ENCODE results near the gene GCN1. TPM values are rescaled to one million over a fixed set of nuclear protein-coding genes. Genes with fewer than 3 reads are reported as not detected.

Gene GCN1
- polyA plus RNA-seq, 2 of the 4 experiments (the other 2 are of a cell fraction): 43.2 to 64.1 TPM

DNA sequence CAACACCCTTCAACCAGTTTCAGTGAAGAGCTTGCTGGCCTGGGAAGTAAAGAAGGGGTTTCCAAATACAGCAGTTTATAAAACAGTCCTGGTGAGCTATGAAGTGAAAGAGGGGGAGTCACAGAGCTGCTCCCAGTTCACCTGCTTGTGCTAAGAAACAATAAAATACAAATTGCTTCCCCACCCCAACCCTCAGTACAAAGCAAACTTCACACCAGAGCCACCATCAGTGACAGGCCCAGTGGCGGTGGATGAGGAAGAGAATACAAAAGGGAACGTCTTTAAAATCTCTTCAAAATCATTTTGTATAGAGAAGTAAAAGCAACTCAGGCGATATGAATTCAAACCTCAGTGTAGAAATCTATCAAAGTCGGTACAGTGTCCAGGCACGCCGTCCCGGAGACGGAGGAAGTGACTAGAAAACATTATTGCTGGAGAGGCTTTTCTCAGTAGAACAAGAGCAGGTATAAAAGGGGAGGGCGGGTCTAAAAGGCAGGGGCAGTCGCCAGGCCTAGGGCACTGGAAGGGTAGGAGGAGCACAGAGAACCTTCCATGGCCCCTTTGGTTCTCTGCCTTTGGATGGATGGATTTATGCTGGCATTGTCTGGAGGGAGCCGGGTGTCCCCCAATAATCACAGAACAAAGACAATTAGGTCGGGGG is 16.9 kb upstream of the GCN1 start:
- POLR2A ChIA-PET: interaction anchor here (0.6 to 3.0 kb wide), 3 partner anchors 10 to 19 kb away, joined by 3 to 35 read pairs (median 8); partner anchors contain the start of gene RPLP0
- no peak for FAIRE-seq

DNA sequence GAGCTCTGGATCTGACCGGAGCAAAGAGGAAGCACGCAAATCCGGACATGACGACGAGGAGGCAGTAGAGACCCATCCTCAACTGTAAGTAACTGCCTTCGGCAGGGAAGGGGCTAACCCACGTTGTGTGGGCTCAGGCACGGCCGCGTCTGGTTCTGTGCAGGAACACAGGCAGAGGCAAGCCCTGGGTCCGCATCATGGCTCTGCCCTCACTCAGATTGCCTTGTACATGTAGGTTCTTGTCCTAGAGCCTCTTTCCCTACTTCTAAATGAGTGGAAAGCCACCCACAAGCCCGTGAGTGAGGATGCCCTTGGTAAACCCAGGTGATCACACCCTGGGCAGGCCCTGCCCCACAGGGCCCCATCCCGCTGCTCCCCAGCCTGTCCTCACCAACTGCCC is 15.3 kb upstream of the GCN1 start:
- WGBS (ENCODE audit: missing lambda C conversion rate): 94% methylated on average over 13 of the region's 13 CpGs
- ChIA-PET POLR2A (interaction anchor here (1.3 to 3.0 kb wide), 2 partner anchors 9 to 82 kb away, joined by 5 to 35 read pairs; partner anchors contain the start of genes RNU4-2 and RPLP0), CTCF (interaction anchor here (0.6 to 18.1 kb wide), 6 partner anchors 9 to 254 kb away, joined by 3 to 308 read pairs (median 4); partner anchors contain the start of gene RPLP0)
- Histone ChIP-seq H3K9me3 (no peaks in the 10 kb centered on the region), H3K4me2 (no peak overlapping the region), H3K4me3 (no peak overlapping the region), H3K27ac (no peak overlapping the region), H3K4me1 (no peaks in the 10 kb centered on the region)
- FAIRE-seq: no peak
- TF ChIP-seq, protein P1, sequence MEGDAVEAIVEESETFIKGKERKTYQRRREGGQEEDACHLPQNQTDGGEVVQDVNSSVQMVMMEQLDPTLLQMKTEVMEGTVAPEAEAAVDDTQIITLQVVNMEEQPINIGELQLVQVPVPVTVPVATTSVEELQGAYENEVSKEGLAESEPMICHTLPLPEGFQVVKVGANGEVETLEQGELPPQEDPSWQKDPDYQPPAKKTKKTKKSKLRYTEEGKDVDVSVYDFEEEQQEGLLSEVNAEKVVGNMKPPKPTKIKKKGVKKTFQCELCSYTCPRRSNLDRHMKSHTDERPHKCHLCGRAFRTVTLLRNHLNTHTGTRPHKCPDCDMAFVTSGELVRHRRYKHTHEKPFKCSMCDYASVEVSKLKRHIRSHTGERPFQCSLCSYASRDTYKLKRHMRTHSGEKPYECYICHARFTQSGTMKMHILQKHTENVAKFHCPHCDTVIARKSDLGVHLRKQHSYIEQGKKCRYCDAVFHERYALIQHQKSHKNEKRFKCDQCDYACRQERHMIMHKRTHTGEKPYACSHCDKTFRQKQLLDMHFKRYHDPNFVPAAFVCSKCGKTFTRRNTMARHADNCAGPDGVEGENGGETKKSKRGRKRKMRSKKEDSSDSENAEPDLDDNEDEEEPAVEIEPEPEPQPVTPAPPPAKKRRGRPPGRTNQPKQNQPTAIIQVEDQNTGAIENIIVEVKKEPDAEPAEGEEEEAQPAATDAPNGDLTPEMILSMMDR (IDR thresholded peaks at IDR 0.05): no peak
- TF ChIP-seq ZSCAN20 (CRISPR knock-in tag; IDR thresholded peaks at IDR 0.05) (no peak), ZC3H11A (IDR thresholded peaks at IDR 0.05) (no peak), HMGXB4 (CRISPR knock-in tag; IDR thresholded peaks at IDR 0.05; ENCODE audit: borderline replicate concordance) (no peak), RAD21 (conservative IDR thresholded peaks at IDR 0.05 in 1 of 2, IDR thresholded peaks at IDR 0.05 in 1 of 2) (no peak), BCL3 (IDR thresholded peaks at IDR 0.05) (no peak), BHLHE40 (IDR thresholded peaks at IDR 0.05; ENCODE audit: low read depth, low read length) (no peak), RFX5 (IDR thresholded peaks at IDR 0.05) (no peak), HOXB5 (CRISPR knock-in tag; IDR thresholded peaks at IDR 0.05) (no peak), CBX2 (IDR thresholded peaks at IDR 0.05; ENCODE audit: borderline replicate concordance, low read depth) (no peak), GATA3 (IDR thresholded peaks at IDR 0.05; ENCODE audit: borderline replicate concordance) (no peak), FOSB (CRISPR knock-in tag; IDR thresholded peaks at IDR 0.05) (no peak), ZFP36 (IDR thresholded peaks at IDR 0.05; ENCODE audit: borderline replicate concordance, partially characterized antibody) (no peak), NR3C1 (IDR thresholded peaks at IDR 0.05) (no peak), ZNF302 (CRISPR knock-in tag; IDR thresholded peaks at IDR 0.05) (no peak), CBX8 (IDR thresholded peaks at IDR 0.05) (no peak), HOXB13 (CRISPR knock-in tag; IDR thresholded peaks at IDR 0.05; ENCODE audit: low read depth) (no peak), RNF2 (IDR thresholded peaks at IDR 0.05; ENCODE audit: borderline replicate concordance, low read depth) (no peak), RARB (CRISPR knock-in tag; IDR thresholded peaks at IDR 0.05) (no peak)
- no peak for DNase-seq (ENCODE audit: low read depth in 1 of 2, low spot score in 1 of 2)
- ATAC-seq: peak in 1 of 2 experiments; percentile 14; a peak in 1 of 6 replicates

More for the DNA sequence above, 16.9 kb upstream of the GCN1 start:
- DNase-seq (ENCODE audit: low read depth in 1 of 2, low spot score in 1 of 2) (no peak), ATAC-seq (peak in 1 of 2 experiments; percentile 17; a peak in 1 of 6 replicates)
- Histone ChIP-seq H3K4me1 (no peaks in the 10 kb centered on the region), H3K9me3 (no peaks in the 10 kb centered on the region), H3K4me2 (no peak overlapping the region), H3K27ac (no peak overlapping the region), H3K4me3 (no peak overlapping the region)
- 92% methylated on average over 12 of the region's 12 CpGs for WGBS (ENCODE audit: missing lambda C conversion rate)
- TF ChIP-seq ZFP36 (IDR thresholded peaks at IDR 0.05; ENCODE audit: borderline replicate concordance, partially characterized antibody): no peak
- TF ChIP-seq POLR2AphosphoS2 (conservative IDR thresholded peaks at IDR 0.05; ENCODE audit: low read length): 0 out of 2 replicates have a peak, but pooled peaks have one; percentile 61
- CTCF ChIA-PET: interaction anchor here (0.9 to 18.1 kb wide), 6 partner anchors 8 to 75 kb away, joined by 3 to 308 read pairs (median 6); partner anchors contain the start of gene RPLP0
